ENCODE measurements around the gene STPG3. TPM values are rescaled to one million over a fixed set of nuclear protein-coding genes. Genes with fewer than 3 reads are reported as not detected.
A peak's percentile ranks its signal among the peaks of the same experiment; 100 is the strongest.

The STPG3 gene
- total and polyA plus RNA-seq, 9 of the 15 experiments (the other 6 are each of a cell fraction or from before 2014, with no cell fraction given), result not detected

DNA sequence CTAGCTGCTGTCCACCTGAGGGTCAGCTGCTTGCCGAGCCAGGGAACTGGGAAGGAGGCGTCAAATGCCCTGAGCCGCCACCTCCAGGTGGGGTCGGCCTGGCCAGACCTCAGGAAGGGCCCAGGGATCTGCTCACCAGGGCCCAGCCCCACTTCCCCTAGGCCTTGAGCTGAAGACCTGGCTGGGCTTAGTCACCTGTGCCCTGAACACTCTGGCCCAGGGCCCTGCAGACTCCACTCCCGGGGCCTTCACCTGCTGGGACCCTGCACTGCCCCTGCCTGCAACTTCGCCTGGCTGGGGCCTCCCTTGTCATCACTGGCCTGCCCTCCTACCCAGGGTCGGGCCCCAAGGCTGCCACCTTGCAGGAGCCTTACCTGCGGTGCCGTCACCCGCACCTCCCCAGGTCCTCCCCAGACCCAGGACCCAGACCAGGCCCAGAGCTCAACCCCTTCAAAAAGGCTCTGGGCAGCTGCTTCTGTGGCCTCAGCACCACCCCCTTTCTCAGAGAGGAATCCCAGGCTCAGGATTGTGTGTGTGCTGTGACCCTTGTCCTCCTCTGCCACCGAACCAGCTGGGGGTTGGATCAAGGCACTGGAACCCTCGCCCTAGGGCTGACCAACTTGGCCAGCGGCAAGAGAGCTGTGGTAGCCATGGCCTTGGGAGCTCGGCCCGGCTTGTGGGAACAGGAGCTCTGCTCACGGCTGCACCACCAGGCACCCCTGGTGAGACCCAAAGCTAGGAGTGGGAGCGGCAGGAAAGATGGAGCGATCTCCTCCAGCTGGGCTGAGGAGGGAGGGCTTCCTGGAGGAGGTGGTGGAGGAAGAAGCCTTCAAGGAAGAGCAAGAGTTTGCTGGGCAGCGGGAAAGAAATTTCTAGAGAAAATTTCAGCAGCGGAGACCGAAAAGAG, 2.9 kb downstream of the STPG3 start (continued):
- TF ChIP-seq, protein P1, sequence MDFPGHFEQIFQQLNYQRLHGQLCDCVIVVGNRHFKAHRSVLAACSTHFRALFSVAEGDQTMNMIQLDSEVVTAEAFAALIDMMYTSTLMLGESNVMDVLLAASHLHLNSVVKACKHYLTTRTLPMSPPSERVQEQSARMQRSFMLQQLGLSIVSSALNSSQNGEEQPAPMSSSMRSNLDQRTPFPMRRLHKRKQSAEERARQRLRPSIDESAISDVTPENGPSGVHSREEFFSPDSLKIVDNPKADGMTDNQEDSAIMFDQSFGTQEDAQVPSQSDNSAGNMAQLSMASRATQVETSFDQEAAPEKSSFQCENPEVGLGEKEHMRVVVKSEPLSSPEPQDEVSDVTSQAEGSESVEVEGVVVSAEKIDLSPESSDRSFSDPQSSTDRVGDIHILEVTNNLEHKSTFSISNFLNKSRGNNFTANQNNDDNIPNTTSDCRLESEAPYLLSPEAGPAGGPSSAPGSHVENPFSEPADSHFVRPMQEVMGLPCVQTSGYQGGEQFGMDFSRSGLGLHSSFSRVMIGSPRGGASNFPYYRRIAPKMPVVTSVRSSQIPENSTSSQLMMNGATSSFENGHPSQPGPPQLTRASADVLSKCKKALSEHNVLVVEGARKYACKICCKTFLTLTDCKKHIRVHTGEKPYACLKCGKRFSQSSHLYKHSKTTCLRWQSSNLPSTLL (IDR thresholded peaks at IDR 0.05), result no peak
- TF ChIP-seq SMARCA5 (IDR thresholded peaks at IDR 0.05), result peak; percentile 79; the same call in 1 of the 2 replicates

DNA sequence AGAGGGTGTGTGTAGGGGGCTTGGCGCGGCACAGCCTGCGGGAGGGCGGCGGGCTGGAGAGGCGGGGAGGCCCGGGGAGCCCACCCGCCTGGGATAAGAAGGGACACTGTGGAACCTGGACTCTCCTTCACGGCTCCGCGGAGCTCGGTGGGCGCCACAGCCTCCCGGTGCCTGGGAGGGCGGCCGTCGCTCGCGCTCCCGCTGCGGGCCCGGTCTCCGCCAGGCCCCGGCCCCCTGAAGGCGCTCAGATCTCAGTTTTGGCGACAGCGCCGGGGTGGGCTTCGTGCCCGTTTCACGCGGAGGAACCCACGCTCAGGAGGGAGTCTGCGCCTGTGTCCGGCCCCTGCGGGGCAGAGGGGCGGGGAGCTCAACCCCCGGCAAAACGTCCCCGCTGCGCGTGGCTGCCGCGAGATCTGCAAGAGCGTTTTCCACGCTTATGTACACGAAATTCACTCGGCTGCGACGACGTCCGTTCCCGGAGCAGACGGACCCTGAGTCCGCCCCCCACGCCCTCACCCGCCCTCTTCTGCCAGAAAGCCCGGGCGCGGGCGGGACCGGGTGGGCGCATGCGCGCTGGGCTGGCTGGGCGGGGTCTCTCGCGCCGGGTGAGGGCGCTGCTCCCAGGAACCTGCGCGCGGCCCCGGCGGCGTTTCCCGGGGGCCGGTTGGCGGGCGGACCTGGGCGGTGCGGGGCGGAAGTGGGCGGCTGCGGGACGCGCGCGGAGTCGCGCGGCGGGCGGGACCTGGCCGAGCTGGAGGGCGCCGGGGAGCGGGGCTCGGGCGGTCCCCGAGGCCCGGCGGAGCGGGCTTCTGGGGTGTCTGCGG, 3.8 kb downstream of the STPG3 start, which contains the start of gene NELFB:
TSS of gene NELFB (plus strand) at position 704 of the 824 bp plus-strand sequence.
- Histone ChIP-seq H3K4me2 (ENCODE audit: insufficient read depth, low read length) (peak within 1 kb of the TSS; percentile 97), H3K36me3 (ENCODE audit: control insufficient read depth, insufficient read depth, low read length) (peaks cover 29% of the 10 kb centered on the region), H3K79me2 (ENCODE audit: control insufficient read depth, insufficient read depth, low read length) (peaks cover 39% of the 10 kb centered on the region), H3K27ac (ENCODE audit: extremely low read depth, low read depth, low read length) (peak within 1 kb of the TSS; percentile 84), H2AFZ (ENCODE audit: low read depth, low read length) (peak within 1 kb of the TSS; percentile 91), H3K4me3 (peak within 1 kb of the TSS; percentile 100), H3K9me1 (ENCODE audit: control insufficient read depth, insufficient read depth, low read length) (no peaks in the 10 kb centered on the region), H4K20me1 (replicated peaks; ENCODE audit: control insufficient read depth, insufficient read depth, low read length) (no peaks in the 10 kb centered on the region; the same call in 1 of the 2 replicates), H3K9ac (ENCODE audit: insufficient read depth in 1 of 2, low read depth in 2 of 2, low read length in 2 of 2) (peak within 1 kb of the TSS; percentile 90 to 95), H3K4me1 (replicated peaks in 1 of 2; ENCODE audit: control insufficient read depth in 2 of 2, insufficient read depth in 2 of 2, low read length in 2 of 2) (peaks cover 13 to 68% of the 10 kb centered on the region in 2 experiments), H3K27me3 (ENCODE audit: control insufficient read depth in 2 of 2, insufficient read depth in 2 of 2, low read length in 2 of 2) (no peaks in the 10 kb centered on the region), H3K9me3 (replicated peaks; ENCODE audit: control insufficient read depth, insufficient read depth, low read depth, low read length) (no peaks in the 10 kb centered on the region)
- ATAC-seq, result peak; percentile 82
- WGBS (ENCODE audit: insufficient coverage, low coverage, missing lambda C conversion rate), result under 1% methylated on average over 68 of the region's 105 CpGs
- DNase-seq (ENCODE audit: extremely low read depth in 1 of 4, low spot score in 3 of 4), result peak; percentile 94 to 99 (median 98)
- FAIRE-seq, result peak; percentile 77
- CTCF ChIA-PET (ENCODE audit: low intra/inter-chr PET ratio), result interaction anchor here (1.1 kb wide), 1 partner anchor 18 kb away, joined by 3 read pairs; no protein-coding TSS in a partner anchor
- POLR2A ChIA-PET, result interaction anchor here (0.6 to 8.3 kb wide), 8 partner anchors 12 to 395 kb away, joined by 3 to 221 read pairs (median 4); partner anchors contain the start of gene TUBB4B
- intact Hi-C loops (cut with micrococcal nuclease), result loop anchor here (2.0 kb wide), 2 partner anchors 14 to 22 kb away; partner anchors contain the start of genes TOR4A and TUBB4B
- in situ Hi-C loops (cut with MboI), result no loop called here
- BruUV-seq (replicated peaks), result TSS peak; percentile 84
- TF ChIP-seq MAFK (IDR thresholded peaks at IDR 0.05; ENCODE audit: low read length), result no peak
- TF ChIP-seq, protein P2, sequence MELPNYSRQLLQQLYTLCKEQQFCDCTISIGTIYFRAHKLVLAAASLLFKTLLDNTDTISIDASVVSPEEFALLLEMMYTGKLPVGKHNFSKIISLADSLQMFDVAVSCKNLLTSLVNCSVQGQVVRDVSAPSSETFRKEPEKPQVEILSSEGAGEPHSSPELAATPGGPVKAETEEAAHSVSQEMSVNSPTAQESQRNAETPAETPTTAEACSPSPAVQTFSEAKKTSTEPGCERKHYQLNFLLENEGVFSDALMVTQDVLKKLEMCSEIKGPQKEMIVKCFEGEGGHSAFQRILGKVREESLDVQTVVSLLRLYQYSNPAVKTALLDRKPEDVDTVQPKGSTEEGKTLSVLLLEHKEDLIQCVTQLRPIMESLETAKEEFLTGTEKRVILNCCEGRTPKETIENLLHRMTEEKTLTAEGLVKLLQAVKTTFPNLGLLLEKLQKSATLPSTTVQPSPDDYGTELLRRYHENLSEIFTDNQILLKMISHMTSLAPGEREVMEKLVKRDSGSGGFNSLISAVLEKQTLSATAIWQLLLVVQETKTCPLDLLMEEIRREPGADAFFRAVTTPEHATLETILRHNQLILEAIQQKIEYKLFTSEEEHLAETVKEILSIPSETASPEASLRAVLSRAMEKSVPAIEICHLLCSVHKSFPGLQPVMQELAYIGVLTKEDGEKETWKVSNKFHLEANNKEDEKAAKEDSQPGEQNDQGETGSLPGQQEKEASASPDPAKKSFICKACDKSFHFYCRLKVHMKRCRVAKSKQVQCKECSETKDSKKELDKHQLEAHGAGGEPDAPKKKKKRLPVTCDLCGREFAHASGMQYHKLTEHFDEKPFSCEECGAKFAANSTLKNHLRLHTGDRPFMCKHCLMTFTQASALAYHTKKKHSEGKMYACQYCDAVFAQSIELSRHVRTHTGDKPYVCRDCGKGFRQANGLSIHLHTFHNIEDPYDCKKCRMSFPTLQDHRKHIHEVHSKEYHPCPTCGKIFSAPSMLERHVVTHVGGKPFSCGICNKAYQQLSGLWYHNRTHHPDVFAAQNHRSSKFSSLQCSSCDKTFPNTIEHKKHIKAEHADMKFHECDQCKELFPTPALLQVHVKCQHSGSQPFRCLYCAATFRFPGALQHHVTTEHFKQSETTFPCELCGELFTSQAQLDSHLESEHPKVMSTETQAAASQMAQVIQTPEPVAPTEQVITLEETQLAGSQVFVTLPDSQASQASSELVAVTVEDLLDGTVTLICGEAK (IDR thresholded peaks at IDR 0.05), result peak; percentile 87
- TF ChIP-seq, protein P2 (CRISPR knock-in tag; IDR thresholded peaks at IDR 0.05), result no peak
